Lower lobe of right lung (tissue), 2 donors: Measurements from ENCODE around the gene LAGE3. TPM values are rescaled to one million over a fixed set of nuclear protein-coding genes. Genes with fewer than 3 reads are reported as not detected.

Experiments
- ATAC-seq, 2 donors: fragments of 200-7000 bp; cut with Tn5 transposase; one replicate each; pipeline ENCODE4 v1.9.1; 2020 to 2022; ENCODE audit warnings: mild to moderate bottlenecking in 2 of 2, moderate library complexity in 2 of 2
- DNase-seq: peaks from one replicate; pipeline ENCODE4 v3.0.0-alpha.2; 2020
- H3K27ac ChIP-seq: fragments of 200-600 bp; one replicate; pipeline ENCODE4 v1.8.0; 2022
- H3K27me3 ChIP-seq: fragments of 200-600 bp; one replicate; pipeline ENCODE4 v1.8.0; 2022; ENCODE audit warnings: low read depth
- H3K36me3 ChIP-seq: fragments of 200-600 bp; one replicate; pipeline ENCODE4 v1.8.0; 2022; ENCODE audit warnings: mild to moderate bottlenecking
- H3K4me1 ChIP-seq: fragments of 200-600 bp; one replicate; pipeline ENCODE4 v1.8.0; 2022
- H3K4me3 ChIP-seq: fragments of 200-600 bp; one replicate; pipeline ENCODE4 v1.8.0; 2022; ENCODE audit warnings: mild to moderate bottlenecking
- H3K9me3 ChIP-seq: fragments of 200-600 bp; one replicate; pipeline ENCODE4 v1.8.0; 2022
- intact Hi-C: fragments of 100-400 bp; cut with DNase I; formaldehyde crosslinking; loops from one replicate; pipeline ENCODE4 v1.11.0; 2022
- total RNA-seq: library from RNA; stranded (reverse); fragmentation: NEBNext Ultra II Directional; extraction: Animal tissue kit (Norgen Biotek cat#: 25700); gene quantifications from one replicate; pipeline ENCODE4 v1.2.1, GENCODE V29; 2021
- TF ChIP-seq, protein P1 (sequence below): fragments of 200-600 bp; IDR thresholded peaks from one replicate; pipeline ENCODE4 v1.8.0; 2022; ENCODE audit warnings: antibody characterized with exemption, mild to moderate bottlenecking
- donor health status: DM: no; HTN: yes; CAD: no; lungs with severe emphysema.

LAGE3 gene
- total RNA-seq, 1 donor from 2014 or later = 20.4 TPM

- Histone ChIP-seq H3K27me3 (no peaks in the 10 kb centered on the region), H3K4me3 (no peak overlapping the region), H3K4me1 (no peaks in the 10 kb centered on the region), H3K9me3 (no peaks in the 10 kb centered on the region), H3K36me3 (peaks cover 47% of the 10 kb centered on the region), H3K27ac (no peak overlapping the region)
- intact Hi-C loops = no loop called here
- DNase-seq (no peak), ATAC-seq (no peak)
- TF ChIP-seq, protein P1, sequence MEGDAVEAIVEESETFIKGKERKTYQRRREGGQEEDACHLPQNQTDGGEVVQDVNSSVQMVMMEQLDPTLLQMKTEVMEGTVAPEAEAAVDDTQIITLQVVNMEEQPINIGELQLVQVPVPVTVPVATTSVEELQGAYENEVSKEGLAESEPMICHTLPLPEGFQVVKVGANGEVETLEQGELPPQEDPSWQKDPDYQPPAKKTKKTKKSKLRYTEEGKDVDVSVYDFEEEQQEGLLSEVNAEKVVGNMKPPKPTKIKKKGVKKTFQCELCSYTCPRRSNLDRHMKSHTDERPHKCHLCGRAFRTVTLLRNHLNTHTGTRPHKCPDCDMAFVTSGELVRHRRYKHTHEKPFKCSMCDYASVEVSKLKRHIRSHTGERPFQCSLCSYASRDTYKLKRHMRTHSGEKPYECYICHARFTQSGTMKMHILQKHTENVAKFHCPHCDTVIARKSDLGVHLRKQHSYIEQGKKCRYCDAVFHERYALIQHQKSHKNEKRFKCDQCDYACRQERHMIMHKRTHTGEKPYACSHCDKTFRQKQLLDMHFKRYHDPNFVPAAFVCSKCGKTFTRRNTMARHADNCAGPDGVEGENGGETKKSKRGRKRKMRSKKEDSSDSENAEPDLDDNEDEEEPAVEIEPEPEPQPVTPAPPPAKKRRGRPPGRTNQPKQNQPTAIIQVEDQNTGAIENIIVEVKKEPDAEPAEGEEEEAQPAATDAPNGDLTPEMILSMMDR = no peak
Observed at GRCh38 chrX:154471839-154472684, 7.0 kb downstream of the LAGE3 start.

DNA sequence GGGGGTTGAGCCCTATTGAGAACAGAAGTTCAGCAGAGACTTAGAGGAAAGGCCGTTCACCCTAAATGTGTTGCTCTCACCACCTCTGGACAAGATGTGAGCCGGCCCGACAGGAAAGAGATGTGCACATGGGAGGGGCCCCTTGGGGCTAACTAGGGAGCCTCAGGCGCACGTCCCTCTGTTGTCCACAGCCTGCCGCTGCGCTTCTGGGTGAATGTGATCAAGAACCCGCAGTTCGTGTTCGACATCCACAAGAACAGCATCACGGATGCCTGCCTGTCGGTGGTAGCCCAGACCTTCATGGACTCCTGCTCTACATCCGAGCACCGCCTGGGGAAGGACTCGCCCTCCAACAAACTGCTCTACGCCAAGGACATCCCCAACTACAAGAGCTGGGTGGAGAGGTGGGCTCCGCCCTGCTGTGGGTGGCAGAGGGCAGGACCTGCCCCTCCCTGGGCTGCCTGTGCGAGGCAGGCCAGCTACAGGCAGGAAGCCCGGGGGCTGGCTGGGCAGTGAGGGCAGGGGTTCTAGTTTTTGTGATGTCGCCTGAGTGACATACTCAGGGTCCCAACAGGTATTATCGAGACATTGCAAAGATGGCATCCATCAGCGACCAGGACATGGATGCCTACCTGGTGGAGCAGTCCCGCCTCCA is 8.0 kb downstream of the LAGE3 start:
- Histone ChIP-seq H3K36me3 (peaks cover 52% of the 10 kb centered on the region), H3K4me3 (no peak overlapping the region), H3K27ac (no peak overlapping the region), H3K27me3 (no peaks in the 10 kb centered on the region), H3K4me1 (no peaks in the 10 kb centered on the region), H3K9me3 (no peaks in the 10 kb centered on the region)
- intact Hi-C loops = no loop called here
- ATAC-seq = no peak
- TF ChIP-seq, protein P1 = no peak
- no peak for DNase-seq

GRCh38 chrX:154470434-154470833 is 8.6 kb downstream of the LAGE3 start:
- no peak overlapping the region for H3K4me3 ChIP-seq
- H3K9me3 ChIP-seq = no peaks in the 10 kb centered on the region
- intact Hi-C loops = no loop called here
- H3K27me3 ChIP-seq = no peaks in the 10 kb centered on the region
- no peaks in the 10 kb centered on the region for H3K4me1 ChIP-seq
- ATAC-seq = no peak
- no peak for DNase-seq
- TF ChIP-seq, protein P1 = no peak
- peaks cover 58% of the 10 kb centered on the region for H3K36me3 ChIP-seq
- H3K27ac ChIP-seq = no peak overlapping the region

DNA sequence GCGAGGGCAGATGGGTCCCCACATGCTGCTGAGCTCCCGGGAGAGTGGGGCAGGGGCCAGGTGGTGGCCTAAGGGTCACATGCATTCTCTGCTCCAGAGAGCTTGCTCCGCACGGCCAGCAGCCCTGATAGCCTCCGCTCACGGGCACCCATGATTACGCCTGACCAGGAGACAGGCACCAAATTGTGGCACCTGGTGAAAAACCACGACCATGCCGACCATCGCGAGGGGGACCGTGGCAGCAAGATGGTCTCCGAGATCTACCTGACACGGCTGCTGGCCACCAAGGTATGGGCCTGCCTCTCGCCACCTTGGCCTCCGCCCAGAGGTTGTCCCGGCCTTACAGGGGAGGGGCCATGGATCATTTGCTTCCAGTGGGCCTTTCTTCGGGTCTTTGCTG is 9.2 kb downstream of the LAGE3 start:
- Histone ChIP-seq H3K9me3 (no peaks in the 10 kb centered on the region), H3K27ac (no peak overlapping the region), H3K27me3 (no peaks in the 10 kb centered on the region), H3K4me1 (no peaks in the 10 kb centered on the region), H3K36me3 (peaks cover 60% of the 10 kb centered on the region), H3K4me3 (no peak overlapping the region)
- DNase-seq (no peak), ATAC-seq (no peak)
- TF ChIP-seq, protein P1 = no peak
- intact Hi-C loops = no loop called here

- no peak overlapping the region for H3K4me3 ChIP-seq
- H3K4me1 ChIP-seq = no peaks in the 10 kb centered on the region
- intact Hi-C loops = no loop called here
- TF ChIP-seq, protein P1 = no peak
- H3K27me3 ChIP-seq = no peaks in the 10 kb centered on the region
- no peaks in the 10 kb centered on the region for H3K9me3 ChIP-seq
- DNase-seq (no peak), ATAC-seq (no peak)
- H3K36me3 ChIP-seq = peaks cover 67% of the 10 kb centered on the region
- no peak overlapping the region for H3K27ac ChIP-seq
Observed at GRCh38 chrX:154469114-154469513, 10.0 kb downstream of the LAGE3 start.
